GM12878 (cell line): ENCODE measurements around the gene KAT2B. TPM values are rescaled to one million over a fixed set of nuclear protein-coding genes. Genes with fewer than 3 reads are reported as not detected.

Source experiments
- CHD1 ChIP-seq: IDR thresholded peaks from 2 replicates; pipeline ENCODE4 v1.6.1; 2012; ENCODE audit warnings: low read depth, low read length, improper control_type of control experiment
- CTCF ChIP-seq, 3 experiments: IDR thresholded peaks in 2 of 3; conservative IDR thresholded peaks in 1 of 3; 2 replicates each; pipeline ENCODE4 v1.5.1; 2011; ENCODE audit warnings: low read depth in 3 of 3, low read length in 3 of 3, mild to moderate bottlenecking in 3 of 3, control low read depth in 2 of 3, moderate library complexity in 2 of 3, inconsistent platforms in 1 of 3, mixed read lengths in 1 of 3; ENCODE audit not compliant: control insufficient read depth in 2 of 3, insufficient read depth in 1 of 3; ENCODE audit errors: extremely low read depth in 1 of 3
- MEF2B ChIP-seq: fragments of 450-650 bp; IDR thresholded peaks from 2 replicates; pipeline ENCODE4 v1.6.1; 2018; ENCODE audit warnings: mild to moderate bottlenecking, moderate library complexity; ENCODE audit not compliant: partially characterized antibody, poor library complexity, severe bottlenecking
- RELB ChIP-seq: fragments of 450-650 bp; IDR thresholded peaks from 2 replicates; pipeline ENCODE4 v1.6.1; 2017; ENCODE audit warnings: low read depth, mild to moderate bottlenecking, moderate library complexity
- SP1 ChIP-seq: IDR thresholded peaks from one replicate; pipeline ENCODE4 v1.6.1; 2011; ENCODE audit warnings: low read depth, low read length
- polyA plus RNA-seq, 11 experiments: library from polyadenylated mRNA; depleted of rRNA in 4 of 11; unstranded in 6 of 11; stranded (reverse) in 5 of 11; fragments of >200 nt; fragmentation: Nextera tagmentation in 4 of 11; fragmentation: Illumina TruSeq in 1 of 11; extraction: Ambion mirVana in 4 of 11; extraction: Trizol in 1 of 11; gene quantifications; 1 replicate in 1 of 11; 2 replicates in 10 of 11; pipeline versions ENCODE4 v1.2.1 to v1.2.3, GENCODE V29; 2011 to 2016; ENCODE audit warnings: inconsistent platforms in 2 of 11, missing spikeins in 2 of 11, low read depth in 1 of 11
- total RNA-seq, 4 experiments: library from RNA; depleted of rRNA in 3 of 4; stranded (reverse); fragments of >200 nt in 3 of 4; fragmentation: Illumina TruSeq in 1 of 4; extraction: Trizol in 1 of 4; gene quantifications; 2 replicates each; pipeline versions ENCODE4 v1.2.1 to v1.2.3, GENCODE V29; 2013 to 2021
- TF ChIP-seq, protein P1 (sequence below): fragments of 450-650 bp; IDR thresholded peaks from 2 replicates; pipeline ENCODE4 v1.6.1; 2016; ENCODE audit warnings: mild to moderate bottlenecking
- TF ChIP-seq, protein P2 (sequence below): fragments of 450-650 bp; IDR thresholded peaks from 2 replicates; pipeline ENCODE4 v1.6.1; 2018; ENCODE audit warnings: borderline replicate concordance, mild to moderate bottlenecking; ENCODE audit not compliant: partially characterized antibody

The KAT2B gene
- total and polyA plus RNA-seq, 10 of the 15 experiments (the other 5 are each of a cell fraction or from before 2014, with no cell fraction given), result 2.9 to 15.2 (median 10.2) TPM

DNA sequence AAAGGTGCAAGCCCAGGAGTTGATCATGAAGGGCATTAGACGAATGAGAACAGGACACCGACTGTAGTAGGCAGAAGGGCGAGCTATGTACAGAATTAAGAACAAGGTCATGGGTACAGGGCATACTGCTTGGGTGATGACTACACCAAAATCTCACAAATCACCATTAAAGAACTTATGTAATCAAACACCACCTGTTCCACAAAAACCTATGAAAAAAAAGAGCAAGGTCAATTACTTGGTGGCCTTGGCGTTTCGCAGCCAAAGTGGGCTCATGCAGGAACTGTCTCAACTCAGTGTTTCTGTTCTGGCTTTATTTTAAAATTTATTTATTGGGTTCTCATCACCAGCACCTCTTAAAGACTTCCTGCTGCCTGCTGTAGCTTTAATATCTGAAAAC lies 2.1 kb downstream of the KAT2B start (continued):
- TF ChIP-seq, protein P1, sequence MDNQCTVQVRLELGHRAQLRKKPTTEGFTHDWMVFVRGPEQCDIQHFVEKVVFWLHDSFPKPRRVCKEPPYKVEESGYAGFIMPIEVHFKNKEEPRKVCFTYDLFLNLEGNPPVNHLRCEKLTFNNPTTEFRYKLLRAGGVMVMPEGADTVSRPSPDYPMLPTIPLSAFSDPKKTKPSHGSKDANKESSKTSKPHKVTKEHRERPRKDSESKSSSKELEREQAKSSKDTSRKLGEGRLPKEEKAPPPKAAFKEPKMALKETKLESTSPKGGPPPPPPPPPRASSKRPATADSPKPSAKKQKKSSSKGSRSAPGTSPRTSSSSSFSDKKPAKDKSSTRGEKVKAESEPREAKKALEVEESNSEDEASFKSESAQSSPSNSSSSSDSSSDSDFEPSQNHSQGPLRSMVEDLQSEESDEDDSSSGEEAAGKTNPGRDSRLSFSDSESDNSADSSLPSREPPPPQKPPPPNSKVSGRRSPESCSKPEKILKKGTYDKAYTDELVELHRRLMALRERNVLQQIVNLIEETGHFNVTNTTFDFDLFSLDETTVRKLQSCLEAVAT, result no peak
- TF ChIP-seq CHD1 (no peak), CTCF (IDR thresholded peaks at IDR 0.05 in 2 of 3, conservative IDR thresholded peaks at IDR 0.05 in 1 of 3; ENCODE audit: control insufficient read depth in 2 of 3, extremely low read depth in 1 of 3, insufficient read depth in 1 of 3, low read depth in 3 of 3, low read length in 3 of 3) (no peak), MEF2B (no peak), SP1 (no peak), RELB (no peak)
- TF ChIP-seq, protein P2, sequence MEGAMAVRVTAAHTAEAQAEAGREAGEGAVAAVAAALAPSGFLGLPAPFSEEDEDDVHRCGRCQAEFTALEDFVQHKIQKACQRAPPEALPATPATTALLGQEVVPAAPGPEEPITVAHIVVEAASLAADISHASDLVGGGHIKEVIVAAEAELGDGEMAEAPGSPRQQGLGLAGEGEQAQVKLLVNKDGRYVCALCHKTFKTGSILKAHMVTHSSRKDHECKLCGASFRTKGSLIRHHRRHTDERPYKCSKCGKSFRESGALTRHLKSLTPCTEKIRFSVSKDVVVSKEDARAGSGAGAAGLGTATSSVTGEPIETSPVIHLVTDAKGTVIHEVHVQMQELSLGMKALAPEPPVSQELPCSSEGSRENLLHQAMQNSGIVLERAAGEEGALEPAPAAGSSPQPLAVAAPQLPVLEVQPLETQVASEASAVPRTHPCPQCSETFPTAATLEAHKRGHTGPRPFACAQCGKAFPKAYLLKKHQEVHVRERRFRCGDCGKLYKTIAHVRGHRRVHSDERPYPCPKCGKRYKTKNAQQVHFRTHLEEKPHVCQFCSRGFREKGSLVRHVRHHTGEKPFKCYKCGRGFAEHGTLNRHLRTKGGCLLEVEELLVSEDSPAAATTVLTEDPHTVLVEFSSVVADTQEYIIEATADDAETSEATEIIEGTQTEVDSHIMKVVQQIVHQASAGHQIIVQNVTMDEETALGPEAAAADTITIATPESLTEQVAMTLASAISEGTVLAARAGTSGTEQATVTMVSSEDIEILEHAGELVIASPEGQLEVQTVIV, result no peak
